NCI-H128 (cell line): ENCODE results near the gene GABRD.

Experiments
- DNase-seq: peaks from one replicate; lab custom pipeline; 2025; ENCODE audit not compliant: unreplicated experiment; lab: John Stamatoyannopoulos, UW

The GABRD gene

DNA sequence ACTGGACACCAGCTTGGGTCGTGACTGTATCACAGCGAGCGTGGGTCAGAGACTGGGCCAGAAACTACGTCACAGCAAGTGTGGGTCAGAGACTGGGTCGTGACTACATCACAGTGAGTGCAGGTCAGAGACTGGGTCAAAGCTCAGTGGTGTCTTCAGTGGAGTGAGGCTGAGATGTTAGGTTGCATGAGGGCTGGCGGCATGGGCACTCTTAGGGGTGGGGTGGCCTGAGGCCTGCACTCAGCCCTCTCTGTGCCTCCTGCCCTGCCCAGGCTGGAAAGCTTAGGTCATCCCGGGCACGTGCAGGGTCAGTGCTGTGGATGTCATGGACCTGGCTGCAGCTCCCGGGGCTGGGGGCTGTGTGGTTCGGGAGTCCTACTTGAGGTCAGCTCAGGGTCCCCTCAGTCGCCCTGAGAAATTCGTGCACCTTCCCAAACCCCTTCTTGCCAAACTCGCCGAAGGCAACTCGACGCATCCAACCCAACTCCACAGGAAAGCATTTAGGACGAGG is 34.5 kb upstream of the GABRD start:
- DNase-seq, result no peak

DNA sequence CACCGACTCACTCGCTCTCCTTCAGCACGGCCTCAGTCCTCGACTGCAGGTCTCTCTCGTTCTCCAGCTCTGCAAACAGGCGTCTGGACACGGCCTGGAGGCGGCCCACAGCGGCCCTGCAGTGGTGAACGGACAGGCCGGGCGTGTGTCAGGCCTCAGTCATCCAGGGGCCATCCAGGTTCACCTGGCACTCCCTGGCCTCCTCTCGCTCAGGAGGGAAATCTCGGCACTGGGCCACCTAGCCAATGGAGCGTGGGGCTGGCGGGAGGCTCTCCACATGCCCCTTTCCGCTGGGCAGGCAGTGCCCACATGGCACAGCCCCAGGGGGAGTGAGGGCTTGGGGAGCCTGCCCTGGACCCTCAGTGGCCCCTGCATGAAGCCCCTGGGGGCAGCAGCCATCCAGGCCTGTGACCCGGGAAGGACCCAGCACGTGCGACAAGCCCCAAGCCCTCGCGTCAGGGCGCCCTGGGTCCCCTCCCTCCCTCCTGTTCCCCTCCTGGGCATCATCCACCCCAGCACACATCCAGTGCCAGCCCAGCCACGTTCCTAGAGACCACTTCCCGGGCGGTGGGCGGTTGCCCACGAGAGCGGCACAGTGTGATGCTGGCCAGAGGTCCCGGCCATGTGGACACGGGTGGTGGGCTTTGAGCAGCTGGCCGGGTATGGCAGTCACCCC is 33.6 kb upstream of the GABRD start:
- no peak for DNase-seq

DNA sequence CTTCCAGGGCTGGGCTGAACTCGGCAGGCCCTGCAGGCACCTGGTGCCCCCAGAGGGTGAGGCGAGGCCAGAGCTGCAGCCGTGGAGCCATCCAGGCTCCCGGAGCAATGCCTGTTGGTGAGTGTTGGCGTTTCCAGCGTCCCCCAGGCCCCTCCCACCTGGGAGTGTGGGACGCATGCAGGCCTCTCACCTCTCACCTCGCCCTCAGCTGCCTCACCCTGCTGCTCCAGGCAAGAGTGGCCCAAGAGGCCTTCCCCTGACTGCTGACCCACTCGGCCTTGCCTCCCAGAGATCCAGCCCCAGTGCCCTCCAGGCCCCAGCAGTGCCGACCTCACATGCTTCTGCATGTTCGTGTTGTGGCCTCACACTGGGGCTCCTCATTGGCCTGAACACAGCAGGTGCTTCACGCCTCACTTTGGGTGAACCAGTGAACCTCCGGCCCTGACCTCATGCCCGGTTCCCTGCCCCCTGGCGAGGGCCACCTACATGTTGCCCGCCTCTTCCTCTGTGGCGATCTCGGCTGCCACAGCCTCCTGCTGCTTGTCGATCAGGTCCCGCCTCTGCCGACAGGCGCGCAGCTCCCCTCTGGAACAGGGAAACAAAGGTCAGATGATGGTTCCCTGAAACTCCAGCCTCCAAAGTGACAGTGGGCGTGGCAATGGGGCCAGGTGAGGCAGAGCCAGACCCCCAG is 32.5 kb upstream of the GABRD start:
- DNase-seq, result no peak

DNA sequence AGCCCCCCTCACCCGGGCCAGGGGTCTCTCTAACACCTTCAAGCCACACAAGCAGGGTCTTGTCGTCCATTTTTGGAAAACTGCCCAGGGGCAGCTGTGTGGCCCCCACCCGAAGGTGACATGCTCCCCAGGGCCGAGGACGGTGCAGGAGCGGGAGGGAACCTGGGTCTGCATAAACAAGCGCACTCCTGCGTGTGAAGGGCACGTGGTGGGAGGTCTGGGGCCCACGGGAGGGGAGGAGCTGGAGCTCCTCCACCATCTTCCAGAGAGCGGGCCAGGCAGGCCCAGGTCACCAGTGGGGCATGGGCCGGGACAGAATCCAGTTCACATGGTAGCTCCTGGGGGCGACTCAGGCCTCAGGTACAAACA is 32.0 kb upstream of the GABRD start:
- no peak for DNase-seq

DNA sequence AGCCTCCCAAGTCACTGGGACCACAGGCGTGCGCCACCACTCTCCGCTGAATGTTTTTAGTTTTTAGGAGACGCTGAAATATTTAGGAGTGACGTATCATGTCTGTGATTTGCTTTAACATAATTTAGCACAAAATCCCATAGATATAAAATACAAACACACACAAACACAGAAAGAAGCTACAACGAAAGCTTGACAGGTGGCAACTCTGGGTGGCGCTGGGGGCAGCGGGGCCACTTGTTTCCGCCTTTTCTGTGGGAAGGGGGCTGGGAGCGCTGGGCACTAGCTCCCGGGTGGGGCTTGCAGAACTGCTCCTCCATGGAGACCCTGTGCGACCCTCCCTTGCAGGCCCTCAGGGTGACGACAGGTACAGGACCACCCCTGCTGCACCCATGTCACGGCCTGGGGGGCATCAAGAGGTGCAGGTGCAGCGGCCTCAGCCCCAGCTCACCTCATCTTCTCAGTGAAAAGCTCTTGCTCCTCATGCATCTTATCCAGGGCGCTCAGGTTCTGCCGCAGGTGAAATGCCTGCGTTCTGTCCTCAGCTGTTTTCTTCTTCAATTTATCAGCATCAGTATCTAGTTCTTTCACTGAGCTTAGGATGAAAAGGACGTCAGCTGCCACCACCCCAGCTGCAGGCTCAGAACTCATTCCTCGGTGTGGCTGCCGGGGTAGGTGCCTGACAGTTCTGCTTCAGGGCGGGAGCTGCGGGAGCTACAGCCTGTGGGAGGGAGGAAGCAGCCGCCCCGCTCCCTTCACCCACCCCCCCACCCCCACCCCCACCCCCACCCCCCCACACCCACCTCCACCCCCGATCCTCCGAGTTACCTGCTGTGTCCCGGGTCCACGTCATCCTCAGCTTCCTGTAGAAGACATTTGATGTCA is 30.8 kb upstream of the GABRD start:
- no peak for DNase-seq

DNA sequence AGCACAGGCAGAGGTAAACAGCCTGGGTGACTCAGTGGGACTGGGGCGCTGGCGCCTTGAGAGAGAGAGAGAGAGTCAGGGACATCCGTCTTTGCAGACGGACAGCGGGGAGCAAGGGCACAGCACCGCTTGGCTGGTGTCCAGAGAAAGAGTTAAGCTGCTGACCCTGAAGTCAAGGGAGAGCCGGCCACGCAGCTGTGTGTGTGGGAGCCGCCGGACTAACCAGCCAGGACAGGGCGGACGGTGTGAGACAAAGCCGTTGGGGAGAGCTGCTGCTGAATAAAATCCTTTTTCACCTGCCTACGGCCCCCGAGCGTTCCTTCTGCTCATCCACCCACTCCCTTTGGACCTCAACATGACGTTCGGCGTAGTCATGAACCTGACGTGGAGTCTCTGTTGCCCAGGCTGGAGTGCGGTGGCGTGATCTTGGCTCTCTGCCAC is 30.0 kb upstream of the GABRD start:
- no peak for DNase-seq

DNA sequence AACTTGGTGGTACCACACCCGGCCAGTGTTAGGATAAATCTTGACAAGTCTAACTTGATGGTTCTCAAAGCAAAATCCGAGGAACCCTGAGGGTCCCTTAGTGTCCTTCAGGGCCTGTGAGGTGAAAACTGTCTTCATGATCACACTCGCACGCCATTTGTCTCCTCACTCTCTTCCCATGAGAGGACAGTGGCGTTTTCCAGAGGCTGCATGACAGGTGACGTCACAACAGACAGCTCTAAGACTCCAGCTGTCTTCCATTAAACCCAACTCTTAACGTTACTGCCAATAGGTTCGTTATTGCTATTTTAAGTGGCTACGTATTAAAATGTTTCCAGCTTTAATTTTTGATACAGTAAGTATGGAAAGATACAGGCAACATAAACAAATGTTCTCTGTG is 29.4 kb upstream of the GABRD start:
- DNase-seq, result no peak

DNA sequence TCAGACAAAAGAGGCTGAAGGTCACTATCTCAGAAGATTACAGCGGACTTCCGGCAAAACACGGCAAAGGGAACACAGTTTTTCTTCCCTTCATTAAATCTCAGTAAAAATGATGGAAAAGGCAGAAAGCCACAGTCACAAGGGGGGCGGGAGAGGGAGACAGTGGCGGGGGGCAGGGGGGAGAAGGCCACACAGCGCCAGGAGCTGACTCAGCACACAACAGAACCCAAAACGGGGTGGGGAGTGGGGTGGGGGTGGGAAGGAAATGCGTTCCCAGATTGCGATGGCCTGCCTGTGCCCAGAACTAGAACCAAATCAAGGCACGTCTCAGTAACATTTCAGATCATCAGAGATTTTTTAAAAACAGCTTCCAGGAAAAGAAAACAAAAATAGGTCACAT is 28.9 kb upstream of the GABRD start:
- no peak for DNase-seq

DNA sequence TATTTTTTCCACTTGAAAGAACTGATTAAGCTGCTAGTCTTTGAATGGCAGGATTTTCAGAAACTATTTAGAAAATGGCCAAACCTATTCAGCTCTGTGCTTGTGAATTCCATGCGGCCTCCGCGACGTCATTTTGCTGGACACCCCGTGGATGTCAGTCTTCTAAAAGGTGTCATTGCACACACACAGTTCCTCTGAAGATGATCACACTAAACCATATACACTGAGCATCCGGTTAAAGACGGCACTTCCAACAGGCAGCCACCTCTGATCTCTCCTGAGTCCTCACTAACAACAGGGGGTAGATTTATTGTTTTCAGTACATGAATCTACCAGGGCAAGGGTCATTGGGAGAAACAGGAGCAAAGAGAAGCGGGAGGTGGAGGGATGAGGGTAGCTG is 24.6 kb upstream of the GABRD start:
- no peak for DNase-seq

DNA sequence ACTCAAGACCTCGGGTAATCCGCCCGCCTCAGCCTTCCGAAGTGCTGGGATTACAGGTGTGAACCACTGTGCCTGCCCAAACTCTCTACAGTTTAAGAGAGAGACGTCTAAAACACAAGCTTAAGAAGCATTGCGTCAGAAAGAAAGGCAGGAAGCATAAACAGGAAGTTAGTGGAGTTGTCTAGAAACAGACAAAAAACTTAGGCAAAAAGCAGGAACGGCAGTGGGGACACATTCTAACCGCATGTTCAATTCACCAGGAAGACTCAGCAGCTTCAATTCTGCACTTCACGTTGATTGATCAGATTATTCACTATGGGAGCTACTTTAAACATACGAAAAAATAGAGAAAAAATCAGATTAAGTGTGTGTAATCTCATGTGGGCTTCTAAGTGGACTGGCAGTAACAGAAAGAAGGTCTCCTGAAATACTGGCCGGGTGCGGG is 22.9 kb upstream of the GABRD start:
- no peak for DNase-seq

DNA sequence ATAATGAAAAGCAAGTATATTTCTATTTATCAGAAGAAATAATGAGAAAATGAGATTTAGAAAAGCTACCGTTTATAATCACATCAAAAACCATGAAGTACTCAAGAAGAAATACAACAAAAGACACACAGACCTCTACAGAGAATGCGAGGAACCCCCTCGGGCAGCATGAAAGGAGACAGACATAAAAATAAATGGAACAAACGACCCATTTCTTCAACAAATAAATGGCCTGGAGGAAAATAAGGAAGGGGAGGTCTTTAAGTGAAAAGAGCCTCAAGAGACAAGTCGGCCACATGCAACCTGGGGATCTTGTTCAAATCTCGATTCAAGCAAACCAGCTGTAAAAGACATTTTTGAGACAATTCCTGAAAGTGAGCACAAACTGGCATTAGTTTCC is 21.6 kb upstream of the GABRD start:
- no peak for DNase-seq

DNA sequence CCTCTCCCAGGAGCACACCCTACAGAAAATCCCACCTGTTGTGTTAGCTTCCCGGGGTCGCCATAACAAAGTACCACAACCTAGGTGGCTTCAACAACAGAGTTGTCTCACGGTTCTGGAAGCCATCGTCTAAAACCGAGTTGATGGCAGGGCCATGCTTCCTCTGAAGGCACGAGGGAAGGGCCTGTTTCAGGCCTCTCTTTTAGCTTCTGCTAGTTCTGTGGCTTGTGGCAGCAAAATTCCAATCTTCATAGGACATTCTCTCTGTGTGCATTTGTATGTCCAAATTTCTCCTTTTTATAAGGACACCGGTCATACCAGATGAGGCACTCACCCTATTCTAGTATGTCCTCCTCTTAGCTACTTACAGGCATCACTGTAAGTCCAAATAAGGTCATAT is 18.7 kb upstream of the GABRD start:
- DNase-seq, result no peak

DNA sequence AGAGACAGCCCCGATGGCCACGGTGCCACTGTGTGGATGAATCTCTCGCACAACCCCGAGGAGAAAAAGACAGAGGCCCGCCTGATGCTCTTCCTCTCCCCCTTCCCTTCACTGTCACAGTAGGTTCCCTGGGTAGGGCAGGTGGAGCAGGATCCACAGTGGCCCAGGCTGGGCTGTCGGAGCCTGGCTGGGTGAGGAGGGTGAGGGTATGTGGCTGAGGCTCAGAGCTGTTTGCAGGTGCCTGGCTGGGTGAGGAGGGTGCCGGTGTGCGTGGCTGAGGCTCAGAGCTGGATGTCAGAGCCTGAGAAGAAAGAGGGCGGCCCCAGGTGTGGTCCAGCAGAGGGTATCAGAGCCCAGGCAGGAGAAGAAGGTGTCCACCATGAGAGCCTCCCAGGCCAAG is 18.3 kb upstream of the GABRD start:
- no peak for DNase-seq

DNA sequence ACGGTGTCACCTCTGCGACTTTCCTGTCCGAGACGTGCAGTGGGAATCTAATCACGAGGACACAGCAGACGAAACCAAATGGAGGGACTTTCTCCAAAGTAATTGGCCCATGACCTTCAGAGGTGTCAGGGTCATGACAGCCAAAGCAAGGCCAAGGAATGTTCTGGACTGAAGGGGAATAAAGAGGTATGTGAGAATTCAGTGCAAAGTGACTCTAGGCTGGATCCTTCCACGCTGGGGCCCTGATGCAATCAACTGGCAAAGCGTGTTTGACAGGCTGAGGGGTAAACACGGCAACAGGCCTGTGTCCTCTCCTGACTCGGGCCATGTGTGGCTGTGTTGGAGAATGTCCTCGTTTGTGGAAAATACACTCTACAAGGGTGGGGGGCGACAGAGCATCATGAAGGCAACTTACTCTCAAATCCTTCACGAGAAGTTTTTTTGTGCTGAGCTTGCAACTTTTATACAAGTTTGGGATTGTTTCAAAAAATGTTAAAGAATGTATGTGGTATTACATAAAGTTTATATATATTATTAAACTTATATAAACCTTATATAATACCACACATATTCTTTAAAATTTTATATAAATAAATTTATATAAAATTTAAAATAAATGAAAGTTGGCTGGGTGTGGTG is 17.3 kb upstream of the GABRD start:
- no peak for DNase-seq

DNA sequence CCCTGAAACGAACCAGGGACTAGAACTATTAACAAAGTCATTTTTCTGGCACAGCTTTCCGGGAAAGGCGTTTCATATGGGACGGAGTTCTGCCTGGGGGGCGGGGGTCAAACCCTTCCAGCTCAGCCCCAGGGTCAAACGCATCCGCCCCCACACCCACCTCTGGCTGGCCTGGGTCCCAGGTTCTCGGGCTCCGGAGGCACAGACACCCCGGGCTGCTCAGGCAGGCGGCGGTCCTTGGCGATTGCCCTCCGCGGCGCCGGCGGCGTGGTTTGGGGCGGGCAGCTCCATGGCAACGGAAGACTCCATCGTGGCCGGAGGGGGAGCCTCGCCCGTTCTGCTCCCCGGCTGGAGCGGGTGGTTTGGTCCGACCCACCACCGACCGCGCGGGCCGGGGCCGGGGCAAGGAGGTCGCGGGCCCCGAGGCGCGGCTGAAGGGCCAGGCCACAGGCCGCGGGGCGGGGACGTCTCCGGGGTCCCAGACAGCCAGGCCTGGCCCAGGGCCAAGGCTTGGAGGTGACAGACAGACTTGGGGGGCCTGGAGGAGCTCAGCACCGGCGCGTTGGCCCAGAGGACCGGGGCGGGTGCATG is 15.5 kb upstream of the GABRD start, which contains the start of gene CFAP74:
Gene CFAP74 (minus strand): TSS at position 246 of the 591 bp plus-strand sequence. CDS start 12,830 bp downstream, outside the sequence.
- peak; percentile 38 for DNase-seq

DNA sequence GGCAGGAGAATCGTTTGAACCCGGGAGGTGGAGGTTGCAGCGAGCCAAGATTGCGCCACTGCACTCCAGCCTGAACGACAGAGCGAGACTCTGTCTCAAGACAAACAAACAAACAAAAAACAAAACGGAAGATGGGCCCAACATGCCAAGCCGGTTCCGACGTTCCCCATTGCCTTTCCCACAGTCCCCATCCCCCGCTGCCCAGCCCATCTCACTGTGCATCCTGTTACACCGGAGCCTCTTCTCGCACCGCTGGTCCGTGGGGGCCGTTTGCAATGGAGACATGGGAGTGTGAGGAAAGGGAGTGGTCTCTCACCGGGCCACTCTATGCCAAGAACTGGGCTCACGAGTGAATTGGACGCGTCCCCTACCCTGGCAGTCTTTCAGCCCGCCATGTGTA is 14.3 kb upstream of the GABRD start:
- DNase-seq, result no peak

DNA sequence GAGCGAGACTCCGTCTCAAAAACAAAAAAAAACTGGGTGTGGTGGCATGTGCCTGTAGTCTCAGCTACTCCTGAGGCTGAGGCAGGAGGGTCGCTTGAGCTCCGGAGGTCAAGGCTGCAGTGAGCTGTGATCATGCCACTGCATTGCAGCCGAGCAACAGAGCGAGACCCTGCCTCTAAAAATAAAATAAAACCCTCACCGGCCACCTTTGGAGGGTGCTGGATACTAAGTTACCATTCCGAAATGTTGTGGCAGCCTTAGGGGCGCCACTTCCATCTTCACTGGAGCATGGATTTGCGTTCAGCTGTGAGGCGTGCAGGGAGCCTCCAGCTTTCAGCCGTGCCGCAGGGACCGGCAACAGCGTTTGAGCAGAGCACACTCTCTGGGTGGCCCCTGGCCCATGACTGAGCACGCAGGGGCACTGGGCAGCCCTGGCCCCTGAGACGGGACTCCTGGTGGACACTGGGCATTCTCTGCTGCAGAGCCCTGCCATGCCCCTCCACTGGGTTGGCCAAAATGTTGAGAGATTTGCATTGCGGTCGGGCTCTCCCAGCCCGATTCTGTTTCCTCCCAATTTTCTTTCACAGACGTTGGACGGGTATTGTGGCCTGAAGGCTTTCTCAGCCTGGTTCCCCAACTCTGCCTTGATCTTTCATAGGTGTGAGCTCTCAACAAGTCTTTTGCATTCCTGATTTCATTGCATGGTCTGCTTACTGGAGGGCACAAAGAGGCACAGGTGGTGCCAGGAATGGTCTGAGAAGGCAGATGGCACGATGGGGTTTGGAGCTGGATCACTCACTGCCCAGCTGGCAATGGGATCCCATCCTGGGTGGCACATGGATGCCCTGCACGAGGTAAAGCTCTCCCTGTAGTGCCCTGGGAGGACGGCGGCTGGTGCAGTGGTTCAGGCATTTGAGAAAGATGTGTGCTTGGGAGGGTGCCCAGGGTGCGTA is 9.8 kb upstream of the GABRD start:
- DNase-seq, result no peak

DNA sequence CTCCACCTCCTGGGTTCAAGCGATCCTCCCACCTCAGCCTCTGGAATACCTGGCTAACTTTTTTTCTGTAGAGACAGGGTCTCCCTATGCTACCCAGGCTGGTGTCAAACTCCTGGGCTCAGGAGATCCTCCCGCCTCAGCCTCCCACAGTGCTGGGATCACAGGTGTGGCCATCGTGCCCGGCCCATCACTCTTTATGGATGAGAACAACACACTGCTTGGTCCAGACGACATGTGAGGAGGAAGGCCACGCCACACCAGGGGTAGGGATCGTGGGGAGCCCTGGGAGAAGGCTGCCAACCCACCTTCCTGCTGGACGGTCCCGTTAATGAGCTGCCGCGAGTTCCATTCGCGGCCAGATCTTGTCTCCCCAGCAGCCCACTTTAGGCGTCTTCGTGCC is 5.0 kb upstream of the GABRD start:
- DNase-seq, result no peak
